ENCODE measurements around the gene NRG2. TPM values are rescaled to one million over a fixed set of nuclear protein-coding genes. Genes with fewer than 3 reads are reported as not detected.

The NRG2 gene
- polyA plus RNA-seq, 3 donors: 0.01 TPM; not detected in 2

GRCh38 chr5:139828207-139828895 is 214.7 kb downstream of the NRG2 start:
- no peaks in the 10 kb centered on the region for H4K20me1 ChIP-seq (ENCODE audit: insufficient read depth, low read length)
- no peak overlapping the region for H3K27ac Mint-ChIP-seq
- no peak overlapping the region for H3K4me2 ChIP-seq (replicated peaks; ENCODE audit: extremely low read depth, low read length, poor library complexity, severe bottlenecking)
- H3K4me3 ChIP-seq (replicated peaks in 1 of 3; ENCODE audit: low read depth in 2 of 3, low read length in 3 of 3): no peak overlapping the region
- H3K27me3 Mint-ChIP-seq (ENCODE audit: low read depth in 3 of 3): peaks cover 8 to 22% (median 18%) of the 10 kb centered on the region in 3 donors
- intact Hi-C loops (cut with micrococcal nuclease): no loop called here
- H3K27ac ChIP-seq (ENCODE audit: low read depth in 1 of 2, low read length in 2 of 2): no peak overlapping the region
- H3K4me3 Mint-ChIP-seq: no peak overlapping the region
- H3K9me3 Mint-ChIP-seq: peaks cover 0 to 15% (median 2%) of the 10 kb centered on the region in 7 donors
- H3K36me3 ChIP-seq (replicated peaks in 1 of 2; ENCODE audit: control insufficient read depth in 1 of 2, insufficient read depth in 2 of 2, low read length in 2 of 2): no peaks in the 10 kb centered on the region
- H3K9ac ChIP-seq (ENCODE audit: insufficient read depth, low read length, poor library complexity, severe bottlenecking): no peak overlapping the region
- no peaks in the 10 kb centered on the region for H3K4me1 ChIP-seq (ENCODE audit: control insufficient read depth in 1 of 2, insufficient read depth in 2 of 2, low read length in 2 of 2)
- H2AFZ ChIP-seq (ENCODE audit: insufficient read depth, low read depth, low read length, poor library complexity, severe bottlenecking): no peak overlapping the region
- 87% methylated on average over 6 of the region's 8 CpGs for WGBS (ENCODE audit: insufficient coverage)
- H3K9me3 ChIP-seq (replicated peaks in 1 of 2; ENCODE audit: control insufficient read depth in 1 of 2, insufficient read depth in 1 of 2, low read length in 2 of 2): no peaks in the 10 kb centered on the region
- DNase-seq: no peak
- H3K27me3 ChIP-seq (ENCODE audit: control insufficient read depth in 2 of 2, insufficient read depth in 2 of 2, low read length in 2 of 2): peaks cover 0 to 16% of the 10 kb centered on the region in 2 donors
- no peaks in the 10 kb centered on the region for H3K4me1 Mint-ChIP-seq
- TF ChIP-seq, protein P1, sequence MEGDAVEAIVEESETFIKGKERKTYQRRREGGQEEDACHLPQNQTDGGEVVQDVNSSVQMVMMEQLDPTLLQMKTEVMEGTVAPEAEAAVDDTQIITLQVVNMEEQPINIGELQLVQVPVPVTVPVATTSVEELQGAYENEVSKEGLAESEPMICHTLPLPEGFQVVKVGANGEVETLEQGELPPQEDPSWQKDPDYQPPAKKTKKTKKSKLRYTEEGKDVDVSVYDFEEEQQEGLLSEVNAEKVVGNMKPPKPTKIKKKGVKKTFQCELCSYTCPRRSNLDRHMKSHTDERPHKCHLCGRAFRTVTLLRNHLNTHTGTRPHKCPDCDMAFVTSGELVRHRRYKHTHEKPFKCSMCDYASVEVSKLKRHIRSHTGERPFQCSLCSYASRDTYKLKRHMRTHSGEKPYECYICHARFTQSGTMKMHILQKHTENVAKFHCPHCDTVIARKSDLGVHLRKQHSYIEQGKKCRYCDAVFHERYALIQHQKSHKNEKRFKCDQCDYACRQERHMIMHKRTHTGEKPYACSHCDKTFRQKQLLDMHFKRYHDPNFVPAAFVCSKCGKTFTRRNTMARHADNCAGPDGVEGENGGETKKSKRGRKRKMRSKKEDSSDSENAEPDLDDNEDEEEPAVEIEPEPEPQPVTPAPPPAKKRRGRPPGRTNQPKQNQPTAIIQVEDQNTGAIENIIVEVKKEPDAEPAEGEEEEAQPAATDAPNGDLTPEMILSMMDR (IDR thresholded peaks at IDR 0.05): no peak
- H3K36me3 Mint-ChIP-seq: no peaks in the 10 kb centered on the region
- H3K79me2 ChIP-seq (ENCODE audit: insufficient read depth, low read length): no peaks in the 10 kb centered on the region

GRCh38 chr5:139825690-139826089 is 217.4 kb downstream of the NRG2 start:
- no peaks in the 10 kb centered on the region for H3K36me3 Mint-ChIP-seq
- no peaks in the 10 kb centered on the region for H4K20me1 ChIP-seq (ENCODE audit: insufficient read depth, low read length)
- no peak overlapping the region for H3K9ac ChIP-seq (ENCODE audit: insufficient read depth, low read length, poor library complexity, severe bottlenecking)
- H3K4me3 ChIP-seq (replicated peaks in 1 of 3; ENCODE audit: low read depth in 2 of 3, low read length in 3 of 3): no peak overlapping the region
- no peak overlapping the region for H3K27ac Mint-ChIP-seq
- no peaks in the 10 kb centered on the region for H3K27me3 ChIP-seq (ENCODE audit: control insufficient read depth in 2 of 2, insufficient read depth in 2 of 2, low read length in 2 of 2)
- no peak overlapping the region for H3K4me2 ChIP-seq (replicated peaks; ENCODE audit: extremely low read depth, low read length, poor library complexity, severe bottlenecking)
- no peaks in the 10 kb centered on the region for H3K4me1 ChIP-seq (ENCODE audit: control insufficient read depth in 1 of 2, insufficient read depth in 2 of 2, low read length in 2 of 2)
- no peaks in the 10 kb centered on the region for H3K36me3 ChIP-seq (replicated peaks in 1 of 2; ENCODE audit: control insufficient read depth in 1 of 2, insufficient read depth in 2 of 2, low read length in 2 of 2)
- no peaks in the 10 kb centered on the region for H3K79me2 ChIP-seq (ENCODE audit: insufficient read depth, low read length)
- H3K27ac ChIP-seq (ENCODE audit: low read depth in 1 of 2, low read length in 2 of 2): no peak overlapping the region
- WGBS (ENCODE audit: insufficient coverage): 92% methylated on average over 7 of the region's 7 CpGs
- H3K9me3 ChIP-seq (replicated peaks in 1 of 2; ENCODE audit: control insufficient read depth in 1 of 2, insufficient read depth in 1 of 2, low read length in 2 of 2): no peaks in the 10 kb centered on the region
- TF ChIP-seq, protein P1 (IDR thresholded peaks at IDR 0.05): no peak
- intact Hi-C loops (cut with micrococcal nuclease): no loop called here
- peaks cover 0 to 15% (median 2%) of the 10 kb centered on the region in 7 donors for H3K9me3 Mint-ChIP-seq
- H3K27me3 Mint-ChIP-seq (ENCODE audit: low read depth in 3 of 3): peaks cover 3 to 14% (median 3%) of the 10 kb centered on the region in 3 donors
- no peak for DNase-seq
- H3K4me3 Mint-ChIP-seq: no peak overlapping the region
- H2AFZ ChIP-seq (ENCODE audit: insufficient read depth, low read depth, low read length, poor library complexity, severe bottlenecking): no peak overlapping the region
- no peaks in the 10 kb centered on the region for H3K4me1 Mint-ChIP-seq
